HFFc6 (cell line): ENCODE measurements around the gene EGFL7. TPM values are rescaled to one million over a fixed set of nuclear protein-coding genes. Genes with fewer than 3 reads are reported as not detected.
"Not testable (repeated sequence)": the region's sequence is repeated elsewhere in the genome, so short reads cannot be mapped to it uniquely, and the experiment has no call there.

Source experiments
- DNase-seq: peaks from one replicate; pipeline ENCODE4 v3.0.0-alpha.2; 2018
- H3K27ac Mint-ChIP-seq: 2 replicates; pipeline ENCODE4 v1.8.0; 2020; ENCODE audit warnings: mild to moderate bottlenecking, mixed read lengths
- H3K27me3 Mint-ChIP-seq: 2 replicates; pipeline ENCODE4 v1.8.0; 2021; ENCODE audit warnings: mild to moderate bottlenecking, moderate library complexity, mixed read lengths; ENCODE audit not compliant: insufficient read depth
- H3K36me3 Mint-ChIP-seq: 2 replicates; pipeline ENCODE4 v1.8.0; 2021; ENCODE audit warnings: low read depth, mixed read lengths
- H3K4me1 Mint-ChIP-seq: 2 replicates; pipeline ENCODE4 v1.8.0; 2020; ENCODE audit warnings: low read depth, mixed read lengths
- H3K4me3 Mint-ChIP-seq: 2 replicates; pipeline ENCODE4 v1.8.0; 2020; ENCODE audit warnings: mild to moderate bottlenecking, moderate library complexity, mixed read lengths
- H3K9me3 Mint-ChIP-seq: 2 replicates; pipeline ENCODE4 v1.8.0; 2020; ENCODE audit warnings: mild to moderate bottlenecking, mixed read lengths
- total RNA-seq, 6 experiments: library from RNA; stranded (reverse); fragmentation: NEBNext Ultra II Directional; extraction: Animal tissue kit (Norgen Biotek cat#: 25700); gene quantifications; 2 replicates in 1 of 6; 3 replicates in 5 of 6; pipeline ENCODE4 v1.2.3, GENCODE V29; 2021
- TF ChIP-seq, protein P1 (sequence below): fragments of 200-600 bp; sonication (generic); IDR thresholded peaks from 2 replicates; pipeline ENCODE4 v1.5.0; 2021; ENCODE audit warnings: antibody characterized with exemption, mild to moderate bottlenecking

The EGFL7 gene
- total RNA-seq, 6 experiments from 2014 or later, result 3.5 to 6.3 (median 5.6) TPM

DNA sequence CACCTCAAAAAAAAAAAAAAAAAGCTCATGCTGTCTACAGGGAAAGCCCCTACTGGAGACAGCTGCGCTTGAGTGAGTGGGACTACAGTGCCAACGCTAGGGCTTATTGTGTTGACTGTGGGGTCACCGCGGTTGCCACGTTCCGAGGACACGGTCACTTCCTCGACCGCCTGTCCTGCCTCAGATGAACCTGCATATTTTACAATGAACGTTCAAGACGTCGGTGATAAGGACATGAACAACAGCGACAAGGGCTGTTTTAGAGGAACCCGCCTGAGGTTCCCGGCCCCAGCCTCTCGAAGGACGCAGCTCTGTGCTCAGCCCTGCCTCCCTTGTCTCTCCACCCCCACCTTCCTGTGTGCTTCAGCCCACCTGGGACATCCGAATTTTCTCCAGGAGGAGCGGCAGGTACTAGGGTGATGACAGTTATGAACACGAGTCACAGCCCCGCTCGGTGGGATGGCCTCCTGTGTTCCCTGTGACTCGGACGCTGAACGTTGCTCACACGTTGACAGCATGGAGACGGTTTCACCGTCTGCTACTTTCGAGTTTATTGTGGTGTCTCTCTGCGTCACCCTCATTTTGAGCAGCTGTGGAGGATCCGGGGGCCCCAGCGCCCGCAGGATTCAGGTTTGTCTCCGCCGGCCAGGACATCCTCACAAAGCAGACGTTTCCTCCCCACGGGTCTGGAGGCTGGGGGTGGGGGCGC lies 38.4 kb downstream of the EGFL7 start:
- peaks cover 50% of the 10 kb centered on the region for H3K27me3 Mint-ChIP-seq
- no peak overlapping the region for H3K4me3 Mint-ChIP-seq
- TF ChIP-seq, protein P1, sequence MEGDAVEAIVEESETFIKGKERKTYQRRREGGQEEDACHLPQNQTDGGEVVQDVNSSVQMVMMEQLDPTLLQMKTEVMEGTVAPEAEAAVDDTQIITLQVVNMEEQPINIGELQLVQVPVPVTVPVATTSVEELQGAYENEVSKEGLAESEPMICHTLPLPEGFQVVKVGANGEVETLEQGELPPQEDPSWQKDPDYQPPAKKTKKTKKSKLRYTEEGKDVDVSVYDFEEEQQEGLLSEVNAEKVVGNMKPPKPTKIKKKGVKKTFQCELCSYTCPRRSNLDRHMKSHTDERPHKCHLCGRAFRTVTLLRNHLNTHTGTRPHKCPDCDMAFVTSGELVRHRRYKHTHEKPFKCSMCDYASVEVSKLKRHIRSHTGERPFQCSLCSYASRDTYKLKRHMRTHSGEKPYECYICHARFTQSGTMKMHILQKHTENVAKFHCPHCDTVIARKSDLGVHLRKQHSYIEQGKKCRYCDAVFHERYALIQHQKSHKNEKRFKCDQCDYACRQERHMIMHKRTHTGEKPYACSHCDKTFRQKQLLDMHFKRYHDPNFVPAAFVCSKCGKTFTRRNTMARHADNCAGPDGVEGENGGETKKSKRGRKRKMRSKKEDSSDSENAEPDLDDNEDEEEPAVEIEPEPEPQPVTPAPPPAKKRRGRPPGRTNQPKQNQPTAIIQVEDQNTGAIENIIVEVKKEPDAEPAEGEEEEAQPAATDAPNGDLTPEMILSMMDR, result no peak
- no peaks in the 10 kb centered on the region for H3K9me3 Mint-ChIP-seq
- H3K27ac Mint-ChIP-seq, result no peak overlapping the region
- peaks cover 4% of the 10 kb centered on the region; the same call in 1 of the 2 replicates for H3K4me1 Mint-ChIP-seq
- peak; percentile 25 for DNase-seq
- H3K36me3 Mint-ChIP-seq, result no peaks in the 10 kb centered on the region

DNA sequence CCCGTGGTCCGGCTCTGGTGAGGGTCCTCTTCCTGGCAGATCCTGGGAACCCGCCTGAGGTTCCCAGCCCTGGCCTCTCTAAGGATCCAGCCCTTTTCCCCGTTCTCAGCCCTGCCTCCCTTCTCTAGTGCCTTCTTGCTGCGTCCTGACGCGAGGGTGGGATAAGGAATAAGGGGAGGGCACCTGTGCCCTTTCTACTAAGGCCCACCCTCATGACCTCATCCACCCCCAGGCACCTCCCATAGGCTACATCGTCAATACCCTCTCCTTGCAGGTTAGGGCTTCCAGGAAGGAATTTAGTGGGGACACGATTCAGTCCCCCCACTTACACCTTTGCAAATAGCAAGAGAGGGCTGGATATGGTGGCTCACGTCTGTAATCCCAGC lies 38.9 kb downstream of the EGFL7 start:
- Mint-ChIP-seq H3K27ac (no peak overlapping the region), H3K9me3 (no peaks in the 10 kb centered on the region), H3K4me1 (peaks cover 4% of the 10 kb centered on the region; the same call in 1 of the 2 replicates), H3K27me3 (peaks cover 52% of the 10 kb centered on the region), H3K36me3 (no peaks in the 10 kb centered on the region), H3K4me3 (no peak overlapping the region)
- no peak for DNase-seq
- TF ChIP-seq, protein P1, result no peak

DNA sequence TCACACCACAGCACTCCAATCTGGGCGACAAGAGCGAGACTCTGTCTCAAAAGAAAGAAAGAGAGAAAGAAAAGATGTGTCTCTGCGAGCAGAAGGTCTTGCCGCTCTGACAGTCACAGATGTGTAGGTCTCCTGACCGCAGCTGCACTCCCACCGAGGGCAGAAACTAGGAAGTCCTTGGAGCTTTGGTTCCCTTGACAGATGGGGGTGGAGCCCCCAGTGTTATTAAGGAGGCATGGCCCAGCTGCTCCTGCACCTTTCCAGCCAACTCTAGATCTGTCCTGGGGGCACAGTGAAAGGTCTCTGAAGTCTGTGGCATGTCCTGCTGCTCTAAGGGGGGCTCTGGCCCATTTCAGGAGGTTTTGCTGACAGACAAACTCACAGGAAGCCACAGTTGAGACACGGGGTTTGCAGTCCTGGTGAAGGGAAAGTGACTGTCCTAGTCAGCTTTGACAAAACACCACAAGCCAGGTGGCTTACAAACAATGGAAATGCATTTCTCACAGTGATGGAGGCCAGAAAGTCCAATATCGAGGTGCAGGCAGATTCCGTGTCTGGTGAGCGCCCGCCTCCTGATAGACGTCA lies 40.7 kb downstream of the EGFL7 start:
- no peaks in the 10 kb centered on the region for H3K36me3 Mint-ChIP-seq
- H3K27ac Mint-ChIP-seq, result no peak overlapping the region
- DNase-seq, result no peak
- TF ChIP-seq, protein P1, result no peak
- no peak overlapping the region for H3K4me3 Mint-ChIP-seq
- no peaks in the 10 kb centered on the region for H3K9me3 Mint-ChIP-seq
- H3K27me3 Mint-ChIP-seq, result peaks cover 49% of the 10 kb centered on the region
- H3K4me1 Mint-ChIP-seq, result peaks cover 4% of the 10 kb centered on the region; the same call in 1 of the 2 replicates

DNA sequence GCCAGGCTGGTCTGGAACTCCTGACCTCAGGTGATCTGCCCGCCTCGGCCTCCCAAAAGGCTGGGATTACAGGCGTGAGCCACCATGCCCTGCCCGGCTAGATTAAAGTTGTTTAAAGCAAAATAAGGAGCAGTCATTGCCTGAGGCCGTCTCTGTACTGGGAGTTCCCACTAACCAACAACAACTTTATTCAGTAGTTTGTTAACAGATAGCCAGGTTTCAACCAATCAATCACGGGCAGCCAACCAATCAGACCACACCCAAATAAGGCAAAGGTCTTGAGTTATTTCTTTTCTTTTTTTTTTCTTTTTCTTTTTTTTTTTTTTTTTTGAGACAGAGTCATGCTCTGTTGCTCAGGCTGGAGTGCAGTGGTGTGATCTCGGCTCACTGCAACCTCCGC lies 42.0 kb downstream of the EGFL7 start:
- not testable (repeated sequence) for H3K27ac Mint-ChIP-seq, H3K9me3 Mint-ChIP-seq

DNA sequence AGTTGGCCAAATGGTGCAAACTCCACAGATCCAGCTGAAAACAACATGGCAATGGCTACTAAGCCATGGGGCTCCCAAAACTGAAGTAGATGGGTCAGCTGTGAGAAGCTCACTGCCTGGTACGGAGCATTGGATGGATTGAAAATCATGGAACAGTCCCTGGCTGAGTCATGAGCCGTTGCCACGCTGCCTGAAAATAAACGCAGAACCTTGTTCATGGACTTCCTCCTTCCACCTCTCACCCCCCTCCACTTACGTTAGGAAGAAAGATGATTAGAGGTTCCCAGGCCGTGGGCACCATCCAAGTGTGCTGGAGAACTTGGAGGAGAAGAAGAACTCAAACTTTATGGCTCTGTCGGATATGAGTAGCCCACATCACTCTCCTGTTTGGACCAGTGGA lies 42.8 kb downstream of the EGFL7 start:
- Mint-ChIP-seq H3K36me3 (no peaks in the 10 kb centered on the region), H3K27me3 (peaks cover 39% of the 10 kb centered on the region), H3K9me3 (no peaks in the 10 kb centered on the region), H3K27ac (no peak overlapping the region), H3K4me3 (no peak overlapping the region), H3K4me1 (peaks cover 5% of the 10 kb centered on the region)
- no peak for DNase-seq
- TF ChIP-seq, protein P1, result no peak

More for the DNA sequence above, 42.0 kb downstream of the EGFL7 start:
- peaks cover 46% of the 10 kb centered on the region for H3K27me3 Mint-ChIP-seq
- not testable (repeated sequence) for H3K4me3 Mint-ChIP-seq, DNase-seq, H3K4me1 Mint-ChIP-seq, H3K36me3 Mint-ChIP-seq

DNA sequence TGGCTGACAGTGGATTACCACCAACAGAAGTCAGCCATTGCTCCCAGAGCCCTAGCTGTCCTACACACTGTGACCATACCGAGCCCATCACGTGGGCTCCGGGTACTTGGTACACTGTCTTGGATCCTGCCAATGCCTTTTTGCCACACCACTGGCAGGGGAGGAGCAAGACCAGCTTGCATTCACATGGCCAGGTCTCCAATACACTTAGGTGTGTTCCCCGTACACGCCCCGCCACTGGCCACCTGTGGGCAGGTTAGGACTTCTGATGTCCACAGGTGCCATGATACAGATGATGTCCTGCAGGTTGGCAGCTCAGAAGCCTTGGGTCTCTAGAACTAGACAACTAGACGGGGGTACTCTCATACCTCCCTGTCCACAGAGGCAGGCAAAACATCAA lies 44.3 kb downstream of the EGFL7 start:
- H3K27me3 Mint-ChIP-seq, result peaks cover 33% of the 10 kb centered on the region
- no peak overlapping the region for H3K4me3 Mint-ChIP-seq
- TF ChIP-seq, protein P1, result no peak
- H3K9me3 Mint-ChIP-seq, result no peaks in the 10 kb centered on the region
- H3K36me3 Mint-ChIP-seq, result no peaks in the 10 kb centered on the region
- H3K4me1 Mint-ChIP-seq, result peaks cover 15% of the 10 kb centered on the region
- H3K27ac Mint-ChIP-seq, result no peak overlapping the region
- no peak for DNase-seq
